Vagina (tissue), 2 donors: Measurements from ENCODE around the gene CDC34. TPM values are rescaled to one million over a fixed set of nuclear protein-coding genes. Genes with fewer than 3 reads are reported as not detected.
A peak's percentile ranks its signal among the peaks of the same experiment; 100 is the strongest.
"Not testable (repeated sequence)": the region's sequence is repeated elsewhere in the genome, so short reads cannot be mapped to it uniquely, and the experiment has no call there.

Source experiments
- DNase-seq, 2 donors: peaks; one replicate each; pipeline ENCODE4 v3.0.0-alpha.2; 2017; ENCODE audit errors: extremely low spot score in 2 of 2
- H3K27ac ChIP-seq: fragments of 200-600 bp; sonication (generic); one replicate; pipeline ENCODE4 v1.5.1; 2019
- H3K27me3 ChIP-seq: fragments of 200-600 bp; sonication (generic); one replicate; pipeline ENCODE4 v1.5.1; 2019
- H3K36me3 ChIP-seq, 2 donors: fragments of 200-600 bp; sonication (generic); one replicate each; pipeline ENCODE4 v1.5.1; 2017 to 2019
- H3K4me1 ChIP-seq: fragments of 200-600 bp; sonication (generic); one replicate; pipeline ENCODE4 v1.5.1; 2019
- H3K4me3 ChIP-seq, 2 donors: fragments of 200-600 bp; sonication (generic); 1 replicate in 1 of 2; 2 replicates in 1 of 2; pipeline ENCODE4 v1.5.1; 2016 to 2019
- H3K9me3 ChIP-seq: fragments of 200-600 bp; sonication (generic); one replicate; pipeline ENCODE4 v1.5.1; 2019
- POLR2A ChIP-seq, 2 donors: fragments of 450-650 bp; IDR thresholded peaks; one replicate each; pipeline ENCODE4 v1.6.1; 2017; ENCODE audit warnings: antibody characterized with exemption in 2 of 2, mild to moderate bottlenecking in 2 of 2, moderate library complexity in 2 of 2
- POLR2AphosphoS5 ChIP-seq, 2 donors: sonication (generic); formaldehyde crosslinking; IDR thresholded peaks; one replicate each; pipeline ENCODE4 v1.9.0; 2017; ENCODE audit warnings: antibody characterized with exemption in 2 of 2, mild to moderate bottlenecking in 2 of 2, low read depth in 1 of 2; ENCODE audit not compliant: insufficient read depth in 1 of 2
- intact Hi-C: fragments of 100-400 bp; cut with DNase I; formaldehyde crosslinking; loops from one replicate; pipeline ENCODE4 v1.15.1; 2023
- total RNA-seq: library from RNA; depleted of rRNA; stranded (reverse); fragments of >200 nt; gene quantifications from one replicate; pipeline ENCODE4 v1.2.3, GENCODE V29; 2016
- TF ChIP-seq, protein P1 (sequence below), 3 experiments: fragments of 450-650 bp in 2 of 3; fragments of 200-600 bp in 1 of 3; sonication (generic) in 1 of 3; IDR thresholded peaks; one replicate each; pipeline ENCODE4 v1.5.1; 2017 to 2019; ENCODE audit warnings: antibody characterized with exemption in 3 of 3, mild to moderate bottlenecking in 2 of 3, moderate library complexity in 2 of 3

Gene CDC34
- total RNA-seq, 1 donor from 2014 or later = 62.6 TPM

DNA sequence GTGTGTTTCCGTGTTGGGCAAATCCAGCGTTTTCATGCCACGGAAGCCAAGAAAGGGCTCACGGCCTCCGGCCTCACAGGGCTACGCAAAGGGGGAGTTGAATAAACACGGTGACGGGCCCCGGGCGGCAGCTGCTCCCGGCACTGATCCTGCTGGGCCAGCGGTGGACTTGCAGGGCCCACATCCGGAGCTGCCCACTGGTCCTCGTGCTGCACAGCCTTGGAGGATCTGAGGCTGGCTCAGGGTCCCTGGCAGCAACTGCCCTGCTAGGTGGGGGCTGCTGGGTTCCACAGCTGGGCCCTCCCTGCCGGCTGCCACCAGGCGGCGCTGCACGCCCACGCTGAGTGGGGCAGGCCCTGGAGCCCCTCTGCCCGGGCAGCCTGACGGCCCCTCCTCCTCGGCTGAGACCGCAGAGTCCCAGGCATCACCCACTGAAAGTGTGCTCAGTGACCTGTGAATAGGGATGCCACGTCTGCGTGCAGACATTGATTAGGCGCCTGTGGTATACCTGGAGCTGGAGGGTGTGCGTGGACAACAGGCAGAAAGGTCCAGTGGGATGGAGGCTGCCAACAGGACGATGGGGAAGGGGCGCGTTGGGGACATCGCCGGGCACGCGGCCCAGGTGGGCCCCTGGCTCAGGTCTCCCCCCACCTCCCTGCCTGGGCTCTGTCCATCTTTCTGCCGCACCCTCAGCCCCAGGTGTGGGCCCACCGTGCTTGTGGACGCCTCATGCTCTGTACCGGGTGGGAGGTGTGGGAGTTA, 52.9 kb downstream of the CDC34 start:
- TF ChIP-seq, protein P1, sequence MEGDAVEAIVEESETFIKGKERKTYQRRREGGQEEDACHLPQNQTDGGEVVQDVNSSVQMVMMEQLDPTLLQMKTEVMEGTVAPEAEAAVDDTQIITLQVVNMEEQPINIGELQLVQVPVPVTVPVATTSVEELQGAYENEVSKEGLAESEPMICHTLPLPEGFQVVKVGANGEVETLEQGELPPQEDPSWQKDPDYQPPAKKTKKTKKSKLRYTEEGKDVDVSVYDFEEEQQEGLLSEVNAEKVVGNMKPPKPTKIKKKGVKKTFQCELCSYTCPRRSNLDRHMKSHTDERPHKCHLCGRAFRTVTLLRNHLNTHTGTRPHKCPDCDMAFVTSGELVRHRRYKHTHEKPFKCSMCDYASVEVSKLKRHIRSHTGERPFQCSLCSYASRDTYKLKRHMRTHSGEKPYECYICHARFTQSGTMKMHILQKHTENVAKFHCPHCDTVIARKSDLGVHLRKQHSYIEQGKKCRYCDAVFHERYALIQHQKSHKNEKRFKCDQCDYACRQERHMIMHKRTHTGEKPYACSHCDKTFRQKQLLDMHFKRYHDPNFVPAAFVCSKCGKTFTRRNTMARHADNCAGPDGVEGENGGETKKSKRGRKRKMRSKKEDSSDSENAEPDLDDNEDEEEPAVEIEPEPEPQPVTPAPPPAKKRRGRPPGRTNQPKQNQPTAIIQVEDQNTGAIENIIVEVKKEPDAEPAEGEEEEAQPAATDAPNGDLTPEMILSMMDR (IDR thresholded peaks at IDR 0.05) = peak; percentile 35 to 63 (median 41)
- TF ChIP-seq POLR2A (IDR thresholded peaks at IDR 0.05) = no peak
- no peak for DNase-seq

DNA sequence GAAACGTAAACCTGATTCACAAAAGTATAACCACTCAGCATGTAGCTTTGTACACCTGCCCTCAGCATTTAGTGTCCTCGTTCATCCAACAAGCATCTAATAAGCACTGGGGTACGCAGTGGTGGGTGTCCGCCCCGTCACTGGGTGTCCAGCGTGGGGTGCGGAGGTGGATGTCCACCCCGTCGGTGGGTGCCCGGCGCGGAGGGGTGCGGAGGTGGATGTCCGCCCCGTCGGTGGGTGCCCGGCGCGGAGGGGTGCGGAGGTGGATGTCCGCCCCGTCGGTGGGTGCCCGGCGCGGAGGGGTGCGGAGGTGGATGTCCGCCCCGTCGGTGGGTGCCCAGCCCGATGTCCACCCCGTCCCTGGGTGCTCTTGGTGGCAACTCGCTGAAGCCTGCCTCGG, 53.6 kb downstream of the CDC34 start:
- DNase-seq, H3K27me3 ChIP-seq, H3K4me3 ChIP-seq, intact Hi-C loops, H3K27ac ChIP-seq, H3K9me3 ChIP-seq: not testable (repeated sequence)
- H3K4me1 ChIP-seq = peaks cover 17% of the 10 kb centered on the region
- peaks cover 0 to 24% of the 10 kb centered on the region in 2 donors for H3K36me3 ChIP-seq

More for the DNA sequence above, 52.9 kb downstream of the CDC34 start:
- H3K4me3 ChIP-seq = no peak overlapping the region
- H3K27me3 ChIP-seq = peaks cover 9% of the 10 kb centered on the region
- H3K27ac ChIP-seq = no peak overlapping the region
- no peaks in the 10 kb centered on the region for H3K9me3 ChIP-seq
- peaks cover 17% of the 10 kb centered on the region for H3K4me1 ChIP-seq
- intact Hi-C loops = no loop called here
- peaks cover 0 to 28% of the 10 kb centered on the region in 2 donors for H3K36me3 ChIP-seq

DNA sequence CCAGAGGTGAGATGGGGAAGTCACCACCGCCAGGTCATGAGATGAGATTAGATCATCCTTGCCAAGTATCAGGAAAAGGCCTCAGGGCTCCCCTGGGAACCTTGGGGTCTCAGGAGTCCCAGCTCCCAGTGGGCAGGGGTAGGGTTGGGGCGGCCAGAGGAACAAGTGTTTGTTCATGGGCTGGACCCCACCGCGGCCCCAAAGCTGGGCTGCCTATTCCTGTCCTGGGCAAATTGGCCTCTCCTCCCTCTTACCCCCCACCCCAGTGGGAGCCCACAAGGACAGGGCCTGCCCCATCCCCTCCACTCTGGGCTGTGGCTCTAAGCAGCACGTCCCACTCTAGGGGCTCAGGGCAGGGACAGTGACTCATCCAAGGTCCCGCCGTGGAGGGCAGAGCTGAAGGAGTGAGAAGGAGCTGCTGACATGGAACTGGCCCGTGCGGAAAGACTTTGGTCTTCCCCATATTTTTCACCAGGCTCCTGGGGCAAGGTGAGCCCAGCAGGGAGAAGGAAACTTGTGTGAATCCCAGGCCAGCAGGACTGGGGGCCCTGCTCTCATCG, 54.1 kb downstream of the CDC34 start:
- H3K4me3 ChIP-seq = no peak overlapping the region
- H3K27me3 ChIP-seq = peaks cover 13% of the 10 kb centered on the region
- H3K27ac ChIP-seq = no peak overlapping the region
- peaks cover 17% of the 10 kb centered on the region for H3K4me1 ChIP-seq
- intact Hi-C loops = no loop called here
- TF ChIP-seq POLR2AphosphoS5 (IDR thresholded peaks at IDR 0.05; ENCODE audit: insufficient read depth in 1 of 2, low read depth in 1 of 2) (no peak), POLR2A (IDR thresholded peaks at IDR 0.05) (no peak)
- TF ChIP-seq, protein P1 (IDR thresholded peaks at IDR 0.05) = no peak
- no peaks in the 10 kb centered on the region for H3K9me3 ChIP-seq
- DNase-seq = no peak
- peaks cover 0 to 24% of the 10 kb centered on the region in 2 donors for H3K36me3 ChIP-seq

DNA sequence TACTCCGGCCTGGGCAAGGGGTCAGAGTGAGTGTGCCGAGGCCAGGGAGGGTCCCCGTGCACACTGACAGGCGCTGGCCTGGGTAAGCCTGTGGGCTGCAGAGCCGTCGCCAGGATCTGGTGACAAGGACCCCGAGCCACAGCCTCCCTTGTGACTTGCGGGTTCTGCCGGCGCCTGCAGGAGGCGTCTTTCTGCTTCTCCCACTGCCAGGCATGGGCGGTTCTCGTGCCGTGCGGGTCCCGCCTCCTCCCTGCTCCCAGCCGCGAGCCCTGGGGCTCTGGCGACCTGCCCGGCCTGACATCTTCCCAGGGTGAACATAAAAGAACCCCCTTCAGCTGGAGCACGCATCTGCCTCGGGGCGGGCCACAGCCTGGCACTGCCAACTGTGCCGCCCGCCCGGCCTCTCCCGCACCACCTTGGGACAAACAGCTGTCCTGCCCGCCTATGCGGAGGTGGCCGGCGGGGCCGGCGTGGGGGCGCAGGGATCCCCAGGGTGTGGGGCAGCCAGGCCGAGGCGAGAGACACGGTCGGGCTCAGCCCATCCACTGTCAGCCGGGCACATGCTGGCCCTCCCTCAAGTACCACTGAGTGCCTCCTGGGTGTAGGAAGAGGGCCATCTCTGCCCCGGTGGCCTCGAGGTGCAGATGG, 56.7 kb downstream of the CDC34 start:
- TF ChIP-seq POLR2AphosphoS5 (IDR thresholded peaks at IDR 0.05; ENCODE audit: insufficient read depth in 1 of 2, low read depth in 1 of 2) (no peak), POLR2A (IDR thresholded peaks at IDR 0.05) (no peak)
- TF ChIP-seq, protein P1 (IDR thresholded peaks at IDR 0.05) = no peak
- DNase-seq = no peak
- H3K27ac ChIP-seq = no peak overlapping the region
- H3K27me3 ChIP-seq = peaks cover 20% of the 10 kb centered on the region
- H3K9me3 ChIP-seq = no peaks in the 10 kb centered on the region
- peaks cover 0 to 2% of the 10 kb centered on the region in 2 donors for H3K36me3 ChIP-seq
- no peak overlapping the region for H3K4me3 ChIP-seq
- H3K4me1 ChIP-seq = peaks cover 17% of the 10 kb centered on the region
- intact Hi-C loops = no loop called here

DNA sequence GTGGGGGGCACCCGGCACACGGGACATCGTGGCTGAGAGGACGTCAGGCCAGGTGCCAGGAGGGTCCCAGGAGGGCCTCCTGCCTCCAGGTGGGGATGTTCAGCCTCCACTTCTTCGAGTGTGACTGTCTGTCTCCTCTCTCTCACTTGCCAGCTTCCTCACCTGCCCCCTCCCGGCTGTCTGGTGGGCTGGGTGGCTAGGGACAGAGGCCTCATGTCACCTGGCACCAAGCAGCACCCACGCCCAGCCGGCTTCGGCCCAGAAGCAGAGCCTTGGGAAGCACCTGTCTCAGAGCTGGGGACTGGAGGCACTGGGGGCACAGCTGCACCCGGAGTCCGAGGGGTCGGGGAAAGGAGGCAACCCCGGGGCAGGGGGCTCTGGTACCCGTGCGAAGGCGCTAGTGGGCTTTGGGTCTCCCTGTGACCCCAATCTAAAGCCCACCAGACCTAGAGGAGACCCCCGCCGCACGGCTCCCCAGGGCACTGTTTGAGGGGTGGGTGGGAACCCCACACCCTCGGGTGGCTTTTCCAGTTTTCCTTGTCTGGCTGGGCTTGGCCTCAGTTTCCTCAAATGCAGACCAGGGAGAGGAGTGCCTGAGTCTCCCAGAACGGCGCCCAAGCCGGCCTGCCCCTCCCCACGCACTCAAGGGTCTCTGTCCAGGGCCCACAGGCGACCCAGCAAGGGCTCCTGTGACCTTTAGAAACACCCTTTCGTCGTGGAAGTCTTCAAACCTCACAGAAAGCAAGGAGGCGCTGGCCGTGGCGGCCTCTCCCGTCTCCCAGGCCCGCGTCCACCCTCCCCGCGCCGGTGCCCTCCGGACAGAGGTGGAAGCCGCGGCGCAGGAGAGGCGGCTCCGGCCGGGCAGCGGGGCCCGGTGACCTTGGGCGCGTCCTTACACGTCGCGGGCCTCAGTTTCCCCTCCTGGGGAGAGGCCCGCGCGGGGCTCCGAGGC, 57.5 kb downstream of the CDC34 start:
- H3K9me3 ChIP-seq = no peaks in the 10 kb centered on the region
- H3K27ac ChIP-seq = no peak overlapping the region
- H3K4me3 ChIP-seq = peak overlapping the region in 1 of 2 donors; percentile 21
- TF ChIP-seq POLR2A (IDR thresholded peaks at IDR 0.05) (no peak), POLR2AphosphoS5 (IDR thresholded peaks at IDR 0.05; ENCODE audit: insufficient read depth in 1 of 2, low read depth in 1 of 2) (no peak)
- TF ChIP-seq, protein P1 (IDR thresholded peaks at IDR 0.05) = no peak
- peaks cover 20% of the 10 kb centered on the region for H3K27me3 ChIP-seq
- intact Hi-C loops = no loop called here
- DNase-seq = no peak
- no peaks in the 10 kb centered on the region for H3K36me3 ChIP-seq
- peaks cover 17% of the 10 kb centered on the region for H3K4me1 ChIP-seq
